Smooth muscle cell (in vitro differentiated cells): ENCODE data around the gene EXO5. TPM values are rescaled to one million over a fixed set of nuclear protein-coding genes. Genes with fewer than 3 reads are reported as not detected.

Experiments used
- DNase-seq: peaks from one replicate; lab custom pipeline; 2025; ENCODE audit not compliant: unreplicated experiment; lab: John Stamatoyannopoulos, UW
- H2AFZ ChIP-seq: fragments of 200-600 bp; sonication (generic); 2 replicates; pipeline ENCODE4 v1.6.0; 2016; ENCODE audit warnings: antibody characterized with exemption, low read depth, mild to moderate bottlenecking
- H3F3A ChIP-seq: fragments of 200-600 bp; sonication (generic); 2 replicates; pipeline ENCODE4 v1.6.0; 2017; ENCODE audit warnings: antibody characterized with exemption, low read depth
- H3K27ac ChIP-seq: fragments of 200-600 bp; sonication (generic); 2 replicates; pipeline ENCODE4 v1.5.1; 2016; ENCODE audit warnings: low read depth, mild to moderate bottlenecking
- H3K27me3 ChIP-seq: fragments of 200-600 bp; sonication (generic); 2 replicates; pipeline ENCODE4 v1.6.1; 2016; ENCODE audit warnings: low read depth, mild to moderate bottlenecking
- H3K36me3 ChIP-seq: fragments of 200-600 bp; sonication (generic); 2 replicates; pipeline ENCODE4 v1.5.1; 2016; ENCODE audit warnings: low read depth
- H3K4me1 ChIP-seq: fragments of 200-600 bp; sonication (generic); 2 replicates; pipeline ENCODE4 v1.5.1; 2016; ENCODE audit warnings: low read depth
- H3K4me2 ChIP-seq: fragments of 200-600 bp; sonication (generic); 2 replicates; pipeline ENCODE4 v1.6.0; 2016; ENCODE audit warnings: mild to moderate bottlenecking
- H3K4me3 ChIP-seq: fragments of 200-600 bp; sonication (generic); 2 replicates; pipeline ENCODE4 v1.5.1; 2016; ENCODE audit warnings: mild to moderate bottlenecking
- H3K79me2 ChIP-seq: fragments of 200-600 bp; sonication (generic); 2 replicates; pipeline ENCODE4 v1.6.0; 2016; ENCODE audit warnings: low read depth, mild to moderate bottlenecking
- H3K9ac ChIP-seq: fragments of 200-600 bp; sonication (generic); 2 replicates; pipeline ENCODE4 v1.6.0; 2016; ENCODE audit warnings: low read depth
- H3K9me3 ChIP-seq: fragments of 200-600 bp; sonication (generic); replicated peaks from 2 replicates; pipeline ENCODE4 v1.5.1; 2016; ENCODE audit warnings: low read depth
- H4K20me1 ChIP-seq: fragments of 200-600 bp; sonication (generic); 2 replicates; pipeline ENCODE4 v1.6.0; 2016; ENCODE audit warnings: low read depth
- WGBS: methylation state at CpG from one replicate; pipeline ENCODE4 v1.1.7; 2016; ENCODE audit warnings: low lambda C conversion rate; 5-methylcytosine and 5-hydroxymethylcytosine counted together
- polyA plus RNA-seq: library from polyadenylated mRNA; unstranded; fragments of >200 nt; fragmentation: Nextera tagmentation; extraction: Ambion mirVana; gene quantifications from 2 replicates; pipeline ENCODE4 v1.2.1, GENCODE V29; 2016
- total RNA-seq: library from RNA; depleted of rRNA; stranded (reverse); fragments of >200 nt; gene quantifications from 2 replicates; pipeline ENCODE4 v1.2.3, GENCODE V29; 2014
- TF ChIP-seq, protein P1 (sequence below): fragments of 200-600 bp; sonication (generic); IDR thresholded peaks from 2 replicates; pipeline ENCODE4 v1.5.1; 2017; ENCODE audit warnings: borderline replicate concordance, mild to moderate bottlenecking, antibody characterized with exemption; ENCODE audit not compliant: insufficient read depth, poor library complexity, severe bottlenecking

The EXO5 gene
- total and polyA plus RNA-seq, 2 experiments from 2014 or later = 7.1 to 9.4 TPM

DNA sequence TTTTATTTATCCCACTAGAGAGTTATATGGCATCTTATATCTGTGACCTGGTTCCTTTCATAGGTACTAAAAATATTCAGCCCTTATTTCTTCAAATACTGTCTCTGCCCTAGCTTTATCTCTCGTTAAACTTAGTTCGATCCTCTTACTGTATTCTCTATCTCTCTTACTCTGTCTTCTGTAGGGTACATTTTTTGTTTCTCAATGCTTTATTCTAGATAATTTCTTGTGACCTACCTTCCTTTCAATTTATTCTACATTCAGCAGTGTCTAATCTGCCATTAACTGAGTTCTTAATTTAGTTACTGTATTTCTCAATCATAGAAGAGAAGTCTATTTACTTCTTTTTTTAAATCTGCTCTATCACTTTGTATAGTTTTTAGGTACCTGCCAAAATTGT, 33.3 kb upstream of the EXO5 start:
- H3K27me3 ChIP-seq = no peaks in the 10 kb centered on the region
- H3K4me3 ChIP-seq = no peak overlapping the region
- no peak overlapping the region for H2AFZ ChIP-seq
- no peak for DNase-seq
- TF ChIP-seq, protein P1, sequence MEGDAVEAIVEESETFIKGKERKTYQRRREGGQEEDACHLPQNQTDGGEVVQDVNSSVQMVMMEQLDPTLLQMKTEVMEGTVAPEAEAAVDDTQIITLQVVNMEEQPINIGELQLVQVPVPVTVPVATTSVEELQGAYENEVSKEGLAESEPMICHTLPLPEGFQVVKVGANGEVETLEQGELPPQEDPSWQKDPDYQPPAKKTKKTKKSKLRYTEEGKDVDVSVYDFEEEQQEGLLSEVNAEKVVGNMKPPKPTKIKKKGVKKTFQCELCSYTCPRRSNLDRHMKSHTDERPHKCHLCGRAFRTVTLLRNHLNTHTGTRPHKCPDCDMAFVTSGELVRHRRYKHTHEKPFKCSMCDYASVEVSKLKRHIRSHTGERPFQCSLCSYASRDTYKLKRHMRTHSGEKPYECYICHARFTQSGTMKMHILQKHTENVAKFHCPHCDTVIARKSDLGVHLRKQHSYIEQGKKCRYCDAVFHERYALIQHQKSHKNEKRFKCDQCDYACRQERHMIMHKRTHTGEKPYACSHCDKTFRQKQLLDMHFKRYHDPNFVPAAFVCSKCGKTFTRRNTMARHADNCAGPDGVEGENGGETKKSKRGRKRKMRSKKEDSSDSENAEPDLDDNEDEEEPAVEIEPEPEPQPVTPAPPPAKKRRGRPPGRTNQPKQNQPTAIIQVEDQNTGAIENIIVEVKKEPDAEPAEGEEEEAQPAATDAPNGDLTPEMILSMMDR = no peak
- peaks cover 7% of the 10 kb centered on the region for H3F3A ChIP-seq
- peaks cover 6% of the 10 kb centered on the region for H3K9me3 ChIP-seq
- H3K27ac ChIP-seq = no peak overlapping the region
- H3K4me1 ChIP-seq = peaks cover 3% of the 10 kb centered on the region
- no peak overlapping the region for H3K9ac ChIP-seq
- H4K20me1 ChIP-seq = no peaks in the 10 kb centered on the region
- no peak overlapping the region for H3K4me2 ChIP-seq
- H3K79me2 ChIP-seq = no peaks in the 10 kb centered on the region
- WGBS = 91% methylated on average over 2 of the region's 2 CpGs
- no peaks in the 10 kb centered on the region for H3K36me3 ChIP-seq

DNA sequence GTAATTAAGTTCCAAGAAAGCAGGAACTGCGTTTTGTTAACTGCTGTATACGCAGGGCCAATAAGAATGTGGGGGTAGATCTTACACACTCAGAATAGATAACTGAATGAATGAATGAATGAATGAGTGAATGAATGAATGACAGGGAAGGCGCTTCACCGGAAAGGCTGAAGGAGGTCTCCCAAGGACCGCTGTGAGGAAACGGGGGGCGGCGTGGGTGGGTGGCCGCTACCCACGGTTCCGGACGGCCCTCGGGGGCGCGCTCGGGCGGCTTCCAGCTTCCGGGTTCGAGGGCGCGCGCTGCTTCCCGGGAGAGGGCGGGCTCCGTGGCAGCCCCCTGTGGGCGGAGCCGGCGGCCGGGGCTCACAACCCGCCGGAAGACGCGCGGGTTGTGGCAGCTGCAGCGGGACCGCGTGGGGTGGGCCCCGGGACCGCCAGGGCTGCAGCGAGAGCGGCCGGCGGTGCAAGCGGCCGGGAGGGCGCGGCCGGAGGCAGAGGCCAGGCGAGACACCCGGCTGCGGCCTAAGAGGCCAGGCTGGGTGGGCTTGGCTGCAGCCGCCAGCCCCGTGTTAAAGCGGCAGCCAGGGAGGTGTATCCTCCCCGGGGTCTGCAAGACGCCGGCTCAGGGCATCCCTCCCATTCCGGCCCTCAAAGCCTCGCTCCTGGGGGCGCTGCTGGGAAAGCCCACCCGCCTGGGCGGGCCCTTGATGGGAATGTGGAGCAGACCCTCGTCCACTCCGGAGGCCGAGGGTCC, 31.5 kb upstream of the EXO5 start, which contains the start of gene ZFP69:
Gene ZFP69 (plus strand): TSS at position 367 of the 754 bp plus-strand sequence. CDS start 2,072 bp downstream, outside the sequence.
- H2AFZ ChIP-seq = peak within 1 kb of the TSS; percentile 88
- H3F3A ChIP-seq = peaks cover 7% of the 10 kb centered on the region
- TF ChIP-seq, protein P1 = no peak
- H3K4me2 ChIP-seq = peak within 1 kb of the TSS; percentile 99
- peak within 1 kb of the TSS; percentile 81 for H3K4me3 ChIP-seq
- no peak within 1 kb of the TSS for H3K27ac ChIP-seq
- H3K9ac ChIP-seq = peak within 1 kb of the TSS; percentile 57
- peaks cover 4% of the 10 kb centered on the region for H3K36me3 ChIP-seq
- WGBS = 1% methylated on average over 45 of the region's 65 CpGs
- peak; percentile 20 for DNase-seq
- H3K9me3 ChIP-seq = peaks cover 6% of the 10 kb centered on the region
- no peaks in the 10 kb centered on the region for H3K79me2 ChIP-seq
- H3K27me3 ChIP-seq = no peaks in the 10 kb centered on the region
- H3K4me1 ChIP-seq = peaks cover 3% of the 10 kb centered on the region
- H4K20me1 ChIP-seq = no peaks in the 10 kb centered on the region

DNA sequence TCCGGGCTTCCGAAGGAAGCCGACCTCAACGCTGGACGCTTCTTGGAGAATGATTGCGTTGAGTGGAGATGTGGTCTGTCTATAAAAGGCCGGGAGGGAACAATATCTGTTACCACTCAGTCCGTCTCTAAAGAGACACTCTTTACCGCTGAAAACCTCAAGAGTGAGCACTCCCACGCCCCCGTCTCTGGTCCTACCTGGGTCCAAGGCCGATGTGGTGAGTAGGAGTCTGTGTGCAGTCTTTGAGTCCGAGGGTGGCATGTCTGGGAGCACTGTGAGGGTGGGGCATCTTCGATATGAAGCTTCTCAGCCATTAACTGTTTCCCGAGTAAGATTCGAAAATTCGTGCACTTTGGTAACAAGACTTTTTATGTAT, 30.9 kb upstream of the EXO5 start:
- 13% methylated on average over 17 of the region's 17 CpGs for WGBS
- no peak for DNase-seq
- no peak overlapping the region for H3K27ac ChIP-seq

More for the DNA sequence above, 30.9 kb upstream of the EXO5 start:
- H4K20me1 ChIP-seq = no peaks in the 10 kb centered on the region
- TF ChIP-seq, protein P1 = no peak
- no peaks in the 10 kb centered on the region for H3K27me3 ChIP-seq
- peak overlapping the region; percentile 88 for H2AFZ ChIP-seq
- H3K9me3 ChIP-seq = peaks cover 6% of the 10 kb centered on the region
- H3K36me3 ChIP-seq = peaks cover 8% of the 10 kb centered on the region
- peak overlapping the region; percentile 81 for H3K4me3 ChIP-seq
- H3K79me2 ChIP-seq = no peaks in the 10 kb centered on the region
- peaks cover 3% of the 10 kb centered on the region for H3K4me1 ChIP-seq
- H3K9ac ChIP-seq = peak overlapping the region; percentile 57
- H3K4me2 ChIP-seq = peak overlapping the region; percentile 99
- H3F3A ChIP-seq = peaks cover 7% of the 10 kb centered on the region
